RCC 7860 (cell line): ENCODE measurements around the gene RBMX2.

ENCODE experiments used
- DNase-seq: peaks from one replicate; pipeline ENCODE4 v3.0.0-alpha.2; 2015; ENCODE audit warnings: low spot score
- FAIRE-seq: peaks from 2 replicates; lab custom pipeline; 2012; peaks lifted over from hg19 to GRCh38; lab: Jason Lieb, UNC

The RBMX2 gene

DNA sequence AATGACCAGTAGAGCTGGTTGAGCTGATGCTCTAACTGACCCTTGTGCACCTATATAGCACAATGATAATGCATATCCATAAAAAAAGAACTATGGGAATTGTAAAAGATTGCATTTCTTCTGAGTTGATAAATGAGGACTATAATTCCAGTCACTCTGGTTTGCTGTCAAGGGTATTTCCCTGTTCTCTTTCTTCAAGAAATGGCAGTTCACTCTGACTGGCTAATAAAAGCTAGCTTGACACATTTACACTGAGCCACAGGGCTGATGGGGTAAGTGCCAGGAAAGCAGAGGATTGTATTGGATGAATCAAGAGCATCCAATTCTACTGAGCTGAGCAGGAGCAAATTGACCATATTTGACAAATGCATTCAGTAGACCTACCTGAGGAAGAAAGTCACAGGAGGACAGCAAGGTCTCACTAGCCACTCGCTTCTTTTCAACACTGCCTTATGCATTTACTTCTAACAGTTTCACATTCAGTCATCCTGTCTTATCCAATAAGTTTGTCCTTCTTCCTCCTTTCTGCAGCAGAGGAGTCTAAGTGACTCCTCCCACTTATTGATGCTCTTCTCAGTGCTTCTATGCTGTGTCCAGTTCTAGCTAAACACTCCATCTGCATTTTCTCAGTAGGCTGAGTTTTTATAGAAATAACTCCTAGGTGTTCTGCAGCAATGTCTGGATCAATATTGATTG, 43.0 kb downstream of the RBMX2 start:
- no peak for FAIRE-seq
- no peak for DNase-seq

DNA sequence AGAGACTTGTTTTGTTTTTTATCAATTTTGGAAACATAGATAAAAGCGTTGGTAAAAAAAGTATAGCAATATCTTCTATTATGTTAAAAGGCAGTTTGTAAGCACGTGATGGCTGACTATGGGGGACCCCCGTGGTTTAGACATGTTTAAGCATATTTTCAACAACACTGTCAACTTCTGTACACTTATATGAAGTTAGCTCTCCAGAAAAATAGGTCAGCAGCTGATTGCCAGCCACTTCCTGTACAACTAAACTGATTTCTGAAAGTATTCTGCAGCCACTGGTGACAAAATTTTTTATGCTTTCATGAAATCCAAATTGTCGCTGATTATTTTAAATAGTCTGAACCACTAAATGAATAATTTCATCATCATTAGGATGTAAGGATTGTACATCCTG, 45.2 kb downstream of the RBMX2 start:
- FAIRE-seq = no peak
- no peak for DNase-seq
